ENCODE data around the gene EXOC1.

EXOC1 gene

DNA sequence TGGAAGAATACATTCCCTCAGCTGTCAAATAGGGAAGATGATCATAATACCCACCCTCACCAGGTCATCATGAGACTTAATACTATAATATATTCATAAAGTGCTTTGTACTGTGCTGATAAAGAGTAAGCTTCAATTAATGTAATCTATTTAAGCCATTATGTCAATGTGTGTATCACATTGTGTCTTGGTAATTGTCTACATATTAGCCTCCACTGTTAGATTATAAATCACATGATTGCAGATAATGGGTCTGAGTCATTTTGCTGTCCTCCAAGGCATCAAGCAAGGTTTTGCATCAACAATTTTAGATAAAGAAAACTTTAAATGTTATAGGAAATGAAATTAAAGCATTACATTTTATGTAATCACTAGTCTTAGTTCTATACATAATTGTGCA lies 50.1 kb downstream of the EXOC1 start:
- peaks cover 24% of the 10 kb centered on the region for H3K36me3 ChIP-seq (ENCODE audit: insufficient read depth, low read length)
- H2AFZ ChIP-seq (ENCODE audit: low read length) = no peak overlapping the region
- H3K4me2 ChIP-seq (ENCODE audit: low read depth, low read length, poor library complexity, severe bottlenecking) = no peak overlapping the region
- no peaks in the 10 kb centered on the region for H4K20me1 ChIP-seq (ENCODE audit: insufficient read depth, low read length, poor library complexity, severe bottlenecking)
- H3K9ac ChIP-seq (ENCODE audit: low read depth, low read length, poor library complexity, severe bottlenecking) = no peak overlapping the region
- TF ChIP-seq EZH2phosphoT487 (IDR thresholded peaks at IDR 0.05; ENCODE audit: borderline replicate concordance) = no peak
- TF ChIP-seq, protein P1, sequence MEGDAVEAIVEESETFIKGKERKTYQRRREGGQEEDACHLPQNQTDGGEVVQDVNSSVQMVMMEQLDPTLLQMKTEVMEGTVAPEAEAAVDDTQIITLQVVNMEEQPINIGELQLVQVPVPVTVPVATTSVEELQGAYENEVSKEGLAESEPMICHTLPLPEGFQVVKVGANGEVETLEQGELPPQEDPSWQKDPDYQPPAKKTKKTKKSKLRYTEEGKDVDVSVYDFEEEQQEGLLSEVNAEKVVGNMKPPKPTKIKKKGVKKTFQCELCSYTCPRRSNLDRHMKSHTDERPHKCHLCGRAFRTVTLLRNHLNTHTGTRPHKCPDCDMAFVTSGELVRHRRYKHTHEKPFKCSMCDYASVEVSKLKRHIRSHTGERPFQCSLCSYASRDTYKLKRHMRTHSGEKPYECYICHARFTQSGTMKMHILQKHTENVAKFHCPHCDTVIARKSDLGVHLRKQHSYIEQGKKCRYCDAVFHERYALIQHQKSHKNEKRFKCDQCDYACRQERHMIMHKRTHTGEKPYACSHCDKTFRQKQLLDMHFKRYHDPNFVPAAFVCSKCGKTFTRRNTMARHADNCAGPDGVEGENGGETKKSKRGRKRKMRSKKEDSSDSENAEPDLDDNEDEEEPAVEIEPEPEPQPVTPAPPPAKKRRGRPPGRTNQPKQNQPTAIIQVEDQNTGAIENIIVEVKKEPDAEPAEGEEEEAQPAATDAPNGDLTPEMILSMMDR (conservative IDR thresholded peaks at IDR 0.05; ENCODE audit: low read length) = no peak
- H3F3A ChIP-seq (ENCODE audit: low read depth) = no peaks in the 10 kb centered on the region
- peaks cover 11% of the 10 kb centered on the region for H3K4me1 ChIP-seq (ENCODE audit: insufficient read depth, low read length, poor library complexity, severe bottlenecking)
- H3K27me3 ChIP-seq (ENCODE audit: insufficient read depth, low read length, poor library complexity, severe bottlenecking) = no peaks in the 10 kb centered on the region
- no peaks in the 10 kb centered on the region for H3K9me3 ChIP-seq (ENCODE audit: insufficient read depth, low read depth, low read length)
- H3K79me2 ChIP-seq (ENCODE audit: insufficient read depth, low read length) = no peaks in the 10 kb centered on the region
- no peak overlapping the region for H3K4me3 ChIP-seq (ENCODE audit: low read length, poor library complexity, severe bottlenecking)
- no peaks in the 10 kb centered on the region for H3K9me2 ChIP-seq (replicated peaks; ENCODE audit: low read depth, low read length)

DNA sequence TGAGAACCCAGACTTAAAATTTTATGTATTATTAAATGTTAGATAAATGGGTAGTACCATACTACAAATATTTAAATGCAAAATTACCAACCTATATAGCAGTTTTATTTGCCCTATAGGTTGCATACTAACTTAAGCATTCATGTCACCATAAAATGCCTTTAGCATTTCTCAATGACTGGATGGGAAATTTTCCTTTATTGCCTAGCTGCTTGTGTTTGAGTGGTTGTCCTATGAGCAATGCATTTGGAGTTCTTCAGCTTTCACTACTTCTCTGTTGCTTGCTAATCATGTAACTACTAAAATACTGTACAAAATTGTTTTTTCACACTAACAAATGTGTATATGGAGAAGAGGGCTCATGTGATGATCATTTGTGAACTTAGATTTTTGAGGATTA lies 51.1 kb downstream of the EXOC1 start:
- Histone ChIP-seq H3K79me2 (ENCODE audit: insufficient read depth, low read length) (no peaks in the 10 kb centered on the region), H4K20me1 (ENCODE audit: insufficient read depth, low read length, poor library complexity, severe bottlenecking) (no peaks in the 10 kb centered on the region), H3K27me3 (ENCODE audit: insufficient read depth, low read length, poor library complexity, severe bottlenecking) (no peaks in the 10 kb centered on the region), H3F3A (ENCODE audit: low read depth) (no peaks in the 10 kb centered on the region), H2AFZ (ENCODE audit: low read length) (no peak overlapping the region), H3K9ac (ENCODE audit: low read depth, low read length, poor library complexity, severe bottlenecking) (no peak overlapping the region), H3K4me2 (ENCODE audit: low read depth, low read length, poor library complexity, severe bottlenecking) (no peak overlapping the region), H3K9me2 (replicated peaks; ENCODE audit: low read depth, low read length) (no peaks in the 10 kb centered on the region), H3K9me3 (ENCODE audit: insufficient read depth, low read depth, low read length) (no peaks in the 10 kb centered on the region), H3K4me1 (ENCODE audit: insufficient read depth, low read length, poor library complexity, severe bottlenecking) (peaks cover 11% of the 10 kb centered on the region), H3K4me3 (ENCODE audit: low read length, poor library complexity, severe bottlenecking) (no peak overlapping the region), H3K36me3 (ENCODE audit: insufficient read depth, low read length) (peaks cover 22% of the 10 kb centered on the region)
- TF ChIP-seq, protein P1 (conservative IDR thresholded peaks at IDR 0.05; ENCODE audit: low read length) = no peak
- TF ChIP-seq EZH2phosphoT487 (IDR thresholded peaks at IDR 0.05; ENCODE audit: borderline replicate concordance) = no peak

DNA sequence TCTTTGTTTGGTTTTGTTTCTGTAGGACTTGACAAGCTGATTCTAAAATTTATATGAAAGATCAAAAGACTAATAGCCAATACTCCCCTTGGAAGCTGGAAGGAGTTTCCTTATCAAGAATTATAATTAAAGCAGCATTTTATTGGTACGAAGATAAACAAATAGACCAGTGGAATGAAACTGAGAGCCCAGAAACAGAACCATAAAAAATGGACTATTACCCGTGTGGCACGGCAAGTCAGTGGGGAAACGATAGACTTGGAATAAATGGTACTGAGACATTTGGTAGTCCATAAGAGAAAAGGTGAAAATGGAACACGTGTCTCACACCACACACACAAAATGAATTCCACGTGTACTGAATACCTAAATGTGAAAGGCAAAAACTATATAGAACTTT lies 52.9 kb downstream of the EXOC1 start:
- Histone ChIP-seq H3F3A (ENCODE audit: low read depth) (no peaks in the 10 kb centered on the region), H2AFZ (ENCODE audit: low read length) (no peak overlapping the region), H3K9me3 (ENCODE audit: insufficient read depth, low read depth, low read length) (no peaks in the 10 kb centered on the region), H3K4me1 (ENCODE audit: insufficient read depth, low read length, poor library complexity, severe bottlenecking) (peaks cover 11% of the 10 kb centered on the region), H3K9me2 (replicated peaks; ENCODE audit: low read depth, low read length) (no peaks in the 10 kb centered on the region), H3K4me2 (ENCODE audit: low read depth, low read length, poor library complexity, severe bottlenecking) (no peak overlapping the region), H3K36me3 (ENCODE audit: insufficient read depth, low read length) (peaks cover 15% of the 10 kb centered on the region), H3K27me3 (ENCODE audit: insufficient read depth, low read length, poor library complexity, severe bottlenecking) (no peaks in the 10 kb centered on the region), H4K20me1 (ENCODE audit: insufficient read depth, low read length, poor library complexity, severe bottlenecking) (no peaks in the 10 kb centered on the region), H3K79me2 (ENCODE audit: insufficient read depth, low read length) (no peaks in the 10 kb centered on the region), H3K9ac (ENCODE audit: low read depth, low read length, poor library complexity, severe bottlenecking) (no peak overlapping the region), H3K4me3 (ENCODE audit: low read length, poor library complexity, severe bottlenecking) (no peak overlapping the region)
- TF ChIP-seq, protein P1 (conservative IDR thresholded peaks at IDR 0.05; ENCODE audit: low read length) = no peak
- TF ChIP-seq EZH2phosphoT487 (IDR thresholded peaks at IDR 0.05; ENCODE audit: borderline replicate concordance) = no peak
